HG03442 (cell line): ENCODE measurements around the gene PLAAT1.

Experiments
- ATAC-seq: cut with Tn5 transposase; IDR thresholded peaks from one replicate; pipeline ENCODE4 v1.9.1; 2021; ENCODE audit warnings: mild to moderate bottlenecking, moderate library complexity; ENCODE audit not compliant: unreplicated experiment

Gene PLAAT1

DNA sequence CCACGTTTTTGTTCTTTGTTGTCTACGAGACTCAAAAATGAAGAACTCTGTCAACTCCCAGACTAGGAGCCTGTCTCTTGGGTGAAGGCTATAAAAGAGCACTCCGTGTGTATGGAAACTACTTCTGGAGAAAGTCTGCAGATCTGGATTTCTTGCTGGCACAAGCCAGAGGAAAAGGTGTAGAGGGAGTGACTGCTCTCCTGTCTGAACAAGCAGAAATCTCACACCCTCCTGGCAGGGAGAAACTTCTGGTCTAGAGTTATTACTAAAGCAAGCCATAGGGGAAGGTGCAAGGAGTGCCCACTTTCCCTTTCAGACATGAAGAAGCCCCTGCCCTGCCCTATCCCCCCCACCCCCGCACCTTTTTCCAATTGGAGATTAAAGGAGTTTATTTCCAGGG, 9.5 kb downstream of the PLAAT1 start:
- no peak for ATAC-seq

DNA sequence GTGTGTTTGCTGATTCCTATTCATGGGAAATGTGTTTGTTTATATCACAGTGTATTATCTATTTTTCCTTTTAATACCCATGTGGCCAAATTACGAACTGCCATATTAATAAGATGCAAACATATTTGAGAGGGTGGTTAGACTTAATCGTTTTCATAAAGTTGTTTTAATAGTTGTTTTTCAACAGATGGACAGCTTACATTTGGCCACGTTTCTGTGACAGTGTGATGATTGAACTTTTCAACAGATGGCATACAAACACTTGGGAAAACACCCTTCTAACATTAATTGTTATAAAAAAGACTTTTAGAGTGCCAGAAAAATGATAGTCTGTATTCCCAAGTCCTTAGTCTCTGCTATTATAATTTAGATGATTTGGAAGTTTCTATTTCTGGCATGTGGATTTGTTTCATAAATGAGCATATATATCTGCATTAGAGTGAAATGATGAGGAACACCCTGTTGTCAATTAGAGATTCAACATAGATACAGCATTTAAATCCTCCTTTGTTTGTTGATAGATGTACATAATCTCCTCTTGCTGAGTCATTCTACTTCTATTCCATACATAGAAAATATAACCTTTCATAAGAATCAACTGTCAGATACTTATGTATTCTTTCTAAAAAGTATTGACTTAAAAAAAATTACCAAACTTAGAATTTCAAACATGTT, 13.1 kb downstream of the PLAAT1 start:
- ATAC-seq: no peak

DNA sequence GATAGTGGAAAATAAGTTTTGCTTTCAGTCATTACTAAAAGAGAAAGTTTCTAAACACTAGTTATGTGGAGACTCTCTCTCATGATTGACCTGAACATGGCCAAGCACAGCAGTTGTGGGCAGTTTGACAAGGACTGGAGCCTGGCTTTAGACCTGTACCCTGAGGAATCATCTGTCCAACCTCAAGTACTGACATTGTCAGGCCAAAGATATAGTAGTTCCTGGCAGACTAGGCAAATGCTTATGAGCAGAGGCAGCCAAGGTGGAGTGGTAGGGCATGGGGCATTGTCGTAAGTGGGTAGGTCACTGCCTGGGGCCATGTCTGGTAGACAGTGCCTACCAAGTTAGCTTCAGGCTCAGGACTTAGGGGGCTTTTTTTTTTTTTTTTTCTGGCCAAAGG, 20.9 kb downstream of the PLAAT1 start:
- no peak for ATAC-seq

DNA sequence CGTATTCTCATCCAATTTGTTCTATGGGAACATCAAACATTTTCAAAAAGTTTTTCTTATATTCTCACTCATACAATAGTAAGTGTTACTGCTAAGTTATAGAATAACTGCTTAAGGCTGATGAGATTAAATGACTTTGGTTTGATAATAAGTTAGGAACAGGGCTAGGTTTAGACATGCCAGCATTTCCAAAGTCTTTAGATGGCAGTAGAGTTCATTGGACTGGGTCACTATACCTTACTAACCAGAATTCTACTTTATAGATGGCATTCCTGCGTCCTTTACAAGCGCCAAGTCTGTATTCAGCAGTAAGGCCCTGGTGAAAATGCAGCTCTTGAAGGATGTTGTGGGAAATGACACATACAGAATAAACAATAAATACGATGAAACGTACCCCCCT, 21.7 kb downstream of the PLAAT1 start:
- no peak for ATAC-seq

DNA sequence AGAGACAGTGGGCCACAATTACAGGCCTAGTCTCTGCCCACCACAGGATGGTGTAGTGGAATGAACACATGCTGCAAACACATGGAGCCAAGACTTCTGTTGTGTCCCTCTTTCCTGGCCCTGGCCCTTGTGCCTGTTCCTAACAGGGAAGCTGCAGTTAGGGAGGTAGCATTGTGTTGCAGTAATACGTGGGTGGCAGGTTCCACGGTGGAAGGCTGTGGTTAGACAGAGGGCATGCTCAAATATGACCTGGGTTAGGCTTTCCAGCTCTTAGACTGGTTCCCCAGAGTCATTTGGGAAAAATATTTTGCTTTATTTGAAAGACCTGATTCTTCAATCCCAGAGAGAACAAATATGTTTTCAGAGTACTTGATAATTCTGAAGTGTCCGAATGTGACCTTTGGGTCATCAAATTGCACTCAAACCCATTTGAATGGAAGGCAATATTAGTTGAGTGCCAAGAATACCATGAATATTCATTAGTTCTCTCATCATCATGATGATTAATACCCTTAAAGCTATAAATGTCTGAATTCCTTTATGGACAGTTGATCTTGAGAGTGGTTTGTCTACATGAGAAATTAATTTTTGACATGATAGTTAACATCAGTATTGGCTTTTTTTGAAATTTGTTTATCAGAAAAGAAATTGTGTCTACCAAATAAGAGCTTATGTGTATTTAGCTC, 28.5 kb downstream of the PLAAT1 start:
- ATAC-seq: no peak

DNA sequence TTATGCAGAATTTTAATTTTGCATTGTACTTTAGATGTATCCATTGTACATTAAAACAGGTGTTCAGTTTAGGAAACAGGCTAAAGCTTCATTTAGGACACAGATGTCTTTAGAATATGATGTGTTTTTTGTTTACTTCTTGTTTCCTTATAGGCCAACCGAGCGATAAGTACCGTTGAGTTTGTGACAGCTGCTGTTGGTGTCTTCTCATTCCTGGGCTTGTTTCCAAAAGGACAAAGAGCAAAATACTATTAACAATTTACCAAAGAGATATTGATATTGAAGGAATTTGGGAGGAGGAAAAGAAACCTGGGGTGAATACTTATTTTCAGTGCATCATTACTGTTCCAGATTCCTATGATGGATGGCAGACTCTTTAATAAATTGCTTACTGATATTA, 29.4 kb downstream of the PLAAT1 start:
- no peak for ATAC-seq

DNA sequence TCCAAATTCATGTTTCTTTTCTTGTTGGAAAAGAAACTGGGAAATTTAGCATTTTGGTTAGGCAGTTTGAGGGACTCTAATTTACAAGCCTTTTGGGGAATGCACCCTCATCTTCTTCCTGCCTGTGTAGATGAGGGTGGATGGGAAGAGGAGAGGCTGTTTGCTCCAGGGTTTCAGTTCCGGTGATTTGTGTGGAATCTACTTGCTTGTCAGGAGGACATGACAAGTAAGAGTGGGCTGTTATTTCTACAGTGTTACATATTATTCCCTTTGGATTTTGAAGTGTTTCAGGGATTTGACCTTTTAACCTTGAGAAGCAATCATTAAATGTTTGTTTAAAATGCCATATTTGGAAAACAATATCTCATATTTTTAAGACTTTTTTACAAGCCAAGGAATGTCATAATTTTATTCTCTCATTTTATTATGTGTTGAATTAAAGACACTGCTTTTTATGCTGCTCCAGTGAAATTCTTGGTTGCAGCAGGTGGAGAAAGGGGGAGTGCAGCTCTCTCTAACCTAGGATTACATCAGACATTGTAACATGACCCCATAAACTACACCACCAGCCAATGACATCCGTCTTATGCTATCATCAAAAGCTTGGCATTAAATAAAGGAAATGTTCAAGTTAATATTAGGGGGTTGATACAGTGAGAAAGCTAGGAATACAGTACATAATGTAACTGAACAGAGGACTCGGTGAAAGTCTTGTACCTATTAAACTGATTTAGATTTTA, 30.2 kb downstream of the PLAAT1 start:
- no peak for ATAC-seq

DNA sequence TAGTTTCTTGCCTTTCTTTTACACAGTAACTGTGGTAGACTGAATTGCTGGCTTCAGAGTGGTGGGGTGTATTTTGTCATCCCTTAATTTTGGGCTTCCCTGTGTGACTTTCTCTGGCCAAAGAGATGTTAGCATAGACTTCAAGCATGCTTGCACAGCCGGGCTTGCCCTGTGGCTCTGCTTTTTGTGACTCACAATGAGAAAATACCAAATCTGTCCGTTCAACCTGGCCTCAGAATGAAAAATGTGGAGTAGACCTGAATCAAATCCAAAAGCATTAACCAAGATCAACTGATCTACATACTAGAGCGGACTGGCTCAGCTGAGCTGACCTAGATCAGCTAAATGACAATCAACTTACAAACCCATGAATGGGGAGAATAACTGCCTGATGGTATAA, 51.4 kb downstream of the PLAAT1 start:
- no peak for ATAC-seq

DNA sequence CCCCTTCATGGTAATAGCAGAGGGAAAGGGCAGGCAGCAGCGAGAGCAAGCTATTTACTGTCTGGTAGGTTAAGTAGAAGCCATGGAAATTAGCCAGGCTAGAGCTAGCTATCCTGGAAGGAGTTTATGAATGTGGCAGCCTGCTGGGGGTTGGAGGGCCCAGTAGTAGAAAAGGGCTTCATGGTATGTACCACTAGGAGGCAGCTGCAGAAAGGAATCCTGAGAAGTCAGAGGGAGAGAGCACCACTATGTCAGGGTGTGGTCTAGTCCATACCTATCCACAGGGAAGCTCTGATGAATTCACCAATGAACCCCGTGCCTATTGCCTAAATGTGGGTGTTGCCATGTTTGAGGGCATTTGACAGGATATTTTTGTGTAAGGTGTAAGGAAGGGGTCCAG, 55.0 kb downstream of the PLAAT1 start:
- ATAC-seq: no peak

DNA sequence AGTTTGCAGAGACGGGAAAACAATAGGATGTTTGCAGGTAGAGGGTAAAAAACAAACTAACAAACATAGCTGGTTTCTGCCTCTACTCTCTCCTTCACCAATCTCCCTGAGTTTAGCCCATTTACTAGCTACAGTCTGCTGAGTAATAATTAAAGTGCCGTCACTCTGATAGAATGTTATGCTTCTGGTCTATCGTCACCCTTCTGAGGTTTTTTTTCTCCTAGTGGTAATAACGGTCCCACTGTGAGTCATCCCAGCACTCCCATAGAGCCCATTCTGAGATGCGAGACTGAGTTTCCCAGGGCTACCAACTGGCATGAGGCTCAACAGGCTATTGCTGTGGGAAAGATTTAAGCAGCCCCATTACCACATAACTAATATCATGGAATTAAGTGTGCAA, 56.4 kb downstream of the PLAAT1 start:
- peak; percentile 49 for ATAC-seq

DNA sequence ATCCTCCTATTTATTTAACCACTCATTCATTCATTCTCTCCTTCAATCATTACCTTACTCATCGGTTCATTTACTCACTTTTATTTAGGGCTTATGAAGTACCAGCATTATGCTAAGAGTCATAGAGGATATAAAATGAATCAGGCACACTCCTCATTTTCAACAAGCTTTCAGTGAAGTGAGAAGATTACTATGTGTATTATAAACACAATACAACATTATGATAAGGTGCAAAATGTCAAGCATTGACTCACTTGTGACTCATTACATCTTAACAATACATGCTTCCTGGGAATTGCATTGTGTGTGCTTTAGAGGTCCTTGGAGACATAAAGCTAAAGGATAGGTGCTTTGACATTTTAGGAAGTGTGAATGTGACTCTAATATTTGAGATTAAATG, 60.4 kb downstream of the PLAAT1 start:
- no peak for ATAC-seq

DNA sequence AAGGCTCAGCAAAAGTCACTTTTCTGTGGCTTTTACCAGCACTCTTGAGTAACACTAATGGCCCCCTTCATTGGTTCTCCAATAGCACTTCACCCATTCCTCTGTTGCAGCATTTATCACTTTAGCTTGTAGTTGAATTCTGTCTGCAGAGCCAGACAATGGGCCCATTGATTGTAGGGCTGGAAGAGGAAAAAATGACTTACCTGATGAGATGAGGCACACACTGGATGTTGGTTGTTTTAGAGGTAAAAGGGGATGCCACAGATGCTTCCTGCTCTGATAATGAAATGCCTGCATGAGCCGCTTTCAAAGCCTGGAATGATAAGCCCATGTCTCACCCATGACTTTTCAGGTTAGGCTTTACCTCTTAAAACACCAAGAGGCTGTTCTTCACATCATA, 64.3 kb downstream of the PLAAT1 start:
- no peak for ATAC-seq

DNA sequence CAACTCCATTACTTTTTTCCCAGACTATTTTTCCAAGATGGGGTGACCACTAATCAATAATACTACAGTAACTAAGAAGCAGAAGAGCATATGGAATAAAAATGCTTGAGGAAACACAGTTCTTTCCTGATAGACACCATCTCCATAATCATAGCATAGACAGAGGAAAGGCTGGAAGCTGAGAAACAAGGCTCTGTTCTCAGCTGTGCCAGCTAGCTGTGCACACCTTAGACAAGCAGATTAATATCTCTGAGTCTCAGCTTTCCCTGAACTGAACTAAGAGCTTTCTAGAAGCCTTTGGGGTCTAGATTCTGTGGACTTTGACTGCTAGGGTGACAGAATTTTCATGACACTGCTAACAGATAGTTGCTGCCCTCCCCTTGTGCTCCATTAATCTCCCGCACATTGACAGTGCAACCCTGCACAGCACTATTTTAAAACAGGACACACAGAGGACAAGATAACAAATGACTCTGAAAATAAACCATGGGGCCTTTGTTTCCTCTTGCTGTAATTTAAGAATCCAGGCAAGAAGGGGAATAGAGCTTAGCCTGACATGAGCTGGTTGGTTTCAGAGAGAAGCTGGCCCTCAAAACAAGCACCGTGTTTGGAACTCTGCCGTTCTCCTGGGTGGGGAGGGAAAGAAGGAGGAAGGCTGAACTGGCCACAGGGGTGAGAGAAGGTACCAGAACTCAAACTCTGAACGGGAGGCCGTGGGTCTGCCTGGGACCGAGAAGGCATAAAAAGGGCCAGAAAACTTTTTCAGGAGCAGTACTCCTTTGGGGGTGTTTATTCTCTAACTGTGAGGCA, 70.1 kb downstream of the PLAAT1 start:
- ATAC-seq: no peak

DNA sequence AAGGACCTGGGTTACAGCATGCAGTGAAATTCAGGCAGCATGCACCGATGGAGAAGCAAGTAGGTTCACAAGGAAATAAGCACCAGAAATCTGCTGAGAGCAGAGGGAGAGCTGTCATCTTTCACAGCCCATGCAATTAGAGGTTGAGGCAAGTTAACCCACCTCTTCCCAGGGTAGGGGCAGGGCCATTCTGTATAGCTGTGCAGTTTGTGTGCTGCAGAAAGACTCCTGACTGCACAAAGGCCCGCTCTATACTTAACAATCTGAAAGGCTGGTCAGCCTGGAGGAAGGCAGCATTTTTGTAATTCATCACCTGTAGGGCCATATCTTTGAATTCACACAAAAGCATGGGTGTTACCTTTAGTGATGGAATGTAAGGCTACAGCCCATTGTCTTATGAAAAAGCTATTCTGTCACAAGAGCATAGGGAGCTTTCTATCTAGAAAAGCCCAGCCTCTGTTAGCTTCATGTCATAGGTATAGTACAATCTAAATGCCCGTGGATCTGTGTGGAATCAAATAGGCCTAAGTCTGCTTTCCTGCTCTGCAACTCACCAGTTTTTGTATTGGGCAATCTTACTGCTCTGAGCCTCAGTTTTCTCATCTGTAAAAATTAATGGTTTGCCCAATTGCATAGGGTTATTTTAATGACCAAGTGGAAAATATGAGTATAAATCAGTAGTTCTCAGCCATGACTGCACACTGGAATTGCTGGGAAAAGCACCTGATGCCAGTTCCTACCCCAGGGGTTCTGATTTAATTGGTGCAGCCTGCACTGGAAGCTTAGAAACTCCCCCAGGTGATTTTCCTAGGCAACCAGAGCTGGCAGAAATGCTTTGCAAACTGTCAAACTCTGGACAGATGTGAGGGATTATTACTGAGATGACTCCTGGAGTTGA, 72.3 kb downstream of the PLAAT1 start:
- no peak for ATAC-seq

DNA sequence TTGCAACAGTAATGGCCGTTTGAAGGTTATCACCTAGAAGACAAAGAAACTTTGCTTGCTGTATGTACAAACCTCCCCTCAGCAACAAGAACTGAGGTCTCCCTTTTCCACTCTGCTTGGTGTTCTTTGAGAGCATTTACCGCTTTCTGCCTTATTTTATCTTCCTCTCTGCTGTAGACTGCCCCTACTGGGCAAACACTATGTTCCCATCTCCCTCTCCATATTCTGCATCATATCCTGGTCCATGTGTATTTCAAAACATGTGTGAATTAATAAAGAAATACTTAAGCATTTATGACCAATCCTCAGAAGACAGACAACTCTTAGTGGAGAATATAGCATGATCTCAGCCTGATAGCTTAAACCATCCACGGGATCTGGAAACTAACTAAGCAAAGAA, 73.1 kb downstream of the PLAAT1 start:
- no peak for ATAC-seq

DNA sequence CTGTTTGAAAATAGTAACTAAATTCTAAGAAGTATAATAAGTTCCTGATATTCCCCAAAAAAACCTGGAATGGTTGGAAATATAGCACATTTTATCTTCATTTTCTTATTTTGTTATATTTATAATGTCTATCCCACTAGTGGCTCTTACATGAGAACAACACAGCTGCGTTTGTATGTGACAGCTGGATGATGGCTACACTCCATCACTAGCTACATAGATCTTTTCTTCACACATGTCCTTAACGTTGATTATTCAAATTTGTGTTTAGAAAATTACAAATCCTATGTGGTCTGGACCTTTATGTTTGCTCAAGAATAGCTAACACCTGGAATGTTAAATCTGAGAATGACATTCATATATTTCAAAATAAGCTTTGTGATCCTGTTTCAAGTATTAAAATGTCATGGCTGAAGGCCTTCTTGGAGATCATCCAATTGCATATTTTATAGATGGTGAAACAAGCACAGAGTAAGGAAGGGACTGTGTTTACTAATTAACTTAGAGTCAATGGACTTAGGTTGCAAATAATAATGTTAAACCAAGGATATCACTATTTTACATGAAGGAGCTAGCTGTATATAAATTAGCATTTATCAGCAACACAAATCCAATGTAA, 76.8 kb downstream of the PLAAT1 start:
- no peak for ATAC-seq
